NCI-H69 (cell line): Measurements from ENCODE around the gene IFNL2.

Experiments
- DNase-seq: peaks from one replicate; lab custom pipeline; 2025; lab: John Stamatoyannopoulos, UW

The IFNL2 gene

GRCh38 chr19:39318690-39319089 lies 50.5 kb downstream of the IFNL2 start:
- DNase-seq: no peak

DNA sequence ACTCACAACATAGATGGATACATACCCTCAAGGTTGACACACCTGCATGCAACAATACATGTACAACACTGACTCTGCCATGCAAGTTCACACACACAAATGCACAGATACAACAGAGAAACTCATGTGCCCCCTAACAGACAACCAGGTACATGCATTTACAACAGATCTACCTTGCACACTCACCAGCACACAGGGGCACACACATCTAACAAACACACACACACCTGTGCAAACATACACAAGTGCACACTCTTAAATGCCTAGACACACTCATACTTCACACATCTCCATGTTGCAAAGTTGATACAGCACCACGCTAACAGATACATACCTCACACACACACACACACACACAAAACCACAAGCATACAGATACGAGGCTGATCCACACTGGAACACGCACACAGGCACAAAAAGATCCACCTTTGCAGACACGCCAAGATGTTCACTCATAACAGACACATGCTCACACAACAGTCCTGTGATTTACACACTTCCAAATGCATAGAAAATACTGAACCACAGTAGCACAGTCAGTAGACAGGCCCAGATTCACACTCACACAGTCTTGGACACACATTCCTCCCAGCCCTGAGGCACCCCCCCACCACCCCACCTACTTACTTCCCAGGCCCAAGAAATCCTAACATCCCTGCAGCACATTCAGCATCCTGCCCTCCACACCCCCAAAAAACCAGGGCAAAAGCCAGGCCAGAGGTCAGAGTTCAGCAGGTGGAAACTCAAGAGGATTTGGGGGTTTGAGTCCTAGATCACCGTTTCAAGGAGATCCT lies 51.1 kb downstream of the IFNL2 start:
- DNase-seq: no peak
